Astrocyte of the cerebellum (primary cell): Measurements from ENCODE around the gene ARPC4.

Experiments
- DNase-seq: peaks from one replicate; pipeline ENCODE4 v3.0.0-alpha.2; 2011; ENCODE audit warnings: low read depth
- H3K4me3 ChIP-seq: 2 replicates; pipeline ENCODE4 v1.5.1; 2011; ENCODE audit warnings: mild to moderate bottlenecking, low read depth, low read length, moderate library complexity
- in situ Hi-C: cut with HindIII; loops from 2 replicates; pipeline ENCODE4 v1.10.0; 2017; ENCODE audit warnings: low sequenced_read_pairs
- TF ChIP-seq, protein P1 (sequence below): IDR thresholded peaks from 2 replicates; pipeline ENCODE4 v1.5.1; 2012; ENCODE audit warnings: low read length, low read depth, moderate library complexity, mild to moderate bottlenecking; ENCODE audit errors: missing control alignments

The ARPC4 gene

DNA sequence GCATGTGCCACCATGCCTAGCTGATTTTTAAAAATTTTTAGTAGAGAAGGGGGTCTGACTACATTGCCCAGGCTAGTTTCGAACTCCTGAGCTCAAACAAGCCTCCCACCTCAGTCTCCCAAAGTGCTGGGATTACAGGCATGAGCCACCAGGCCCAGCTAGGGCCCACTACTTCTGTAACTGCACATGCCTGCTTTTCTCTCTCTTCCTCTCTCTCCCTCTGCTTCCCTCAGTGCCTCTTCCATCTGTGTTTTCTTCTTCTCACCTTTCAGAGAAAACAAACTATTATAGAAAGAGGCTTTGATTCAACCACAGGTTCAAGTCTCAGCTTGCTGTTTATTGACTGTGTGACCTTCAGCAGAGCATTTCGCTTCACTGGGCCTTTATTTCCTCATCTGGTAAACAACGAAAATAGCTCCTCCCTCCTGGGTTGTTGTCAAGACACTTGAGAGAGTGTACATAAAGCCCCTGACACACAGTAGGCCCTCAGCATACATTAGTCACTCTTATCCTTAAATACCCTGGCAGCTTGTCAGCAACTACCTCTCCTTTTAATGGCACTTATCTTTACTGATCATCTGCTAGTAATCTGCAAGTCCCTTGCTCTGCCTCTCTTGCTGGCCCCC is 10.8 kb upstream of the ARPC4 start:
- TF ChIP-seq, protein P1, sequence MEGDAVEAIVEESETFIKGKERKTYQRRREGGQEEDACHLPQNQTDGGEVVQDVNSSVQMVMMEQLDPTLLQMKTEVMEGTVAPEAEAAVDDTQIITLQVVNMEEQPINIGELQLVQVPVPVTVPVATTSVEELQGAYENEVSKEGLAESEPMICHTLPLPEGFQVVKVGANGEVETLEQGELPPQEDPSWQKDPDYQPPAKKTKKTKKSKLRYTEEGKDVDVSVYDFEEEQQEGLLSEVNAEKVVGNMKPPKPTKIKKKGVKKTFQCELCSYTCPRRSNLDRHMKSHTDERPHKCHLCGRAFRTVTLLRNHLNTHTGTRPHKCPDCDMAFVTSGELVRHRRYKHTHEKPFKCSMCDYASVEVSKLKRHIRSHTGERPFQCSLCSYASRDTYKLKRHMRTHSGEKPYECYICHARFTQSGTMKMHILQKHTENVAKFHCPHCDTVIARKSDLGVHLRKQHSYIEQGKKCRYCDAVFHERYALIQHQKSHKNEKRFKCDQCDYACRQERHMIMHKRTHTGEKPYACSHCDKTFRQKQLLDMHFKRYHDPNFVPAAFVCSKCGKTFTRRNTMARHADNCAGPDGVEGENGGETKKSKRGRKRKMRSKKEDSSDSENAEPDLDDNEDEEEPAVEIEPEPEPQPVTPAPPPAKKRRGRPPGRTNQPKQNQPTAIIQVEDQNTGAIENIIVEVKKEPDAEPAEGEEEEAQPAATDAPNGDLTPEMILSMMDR, result no peak
- no peak overlapping the region for H3K4me3 ChIP-seq
- no peak for DNase-seq
- in situ Hi-C loops, result no loop called here

DNA sequence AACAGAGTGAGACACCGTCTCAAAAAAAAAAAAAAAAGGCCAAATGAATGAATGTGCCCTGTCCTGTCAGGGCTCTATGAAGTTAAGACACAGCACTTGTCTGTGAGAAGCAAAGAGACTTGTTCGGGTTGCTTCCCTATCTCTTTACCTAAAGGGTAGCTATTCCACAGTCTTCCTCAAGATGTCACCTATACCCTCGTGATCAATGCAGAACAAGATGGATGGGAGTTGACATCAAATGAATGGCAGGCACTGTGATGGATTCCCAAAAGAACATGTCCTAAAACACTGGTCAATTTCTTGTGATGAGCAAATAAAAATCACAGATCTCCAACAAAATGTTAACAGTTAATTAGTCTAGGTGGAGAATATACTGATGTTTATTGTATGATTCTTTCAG is 10.1 kb upstream of the ARPC4 start:
- TF ChIP-seq, protein P1, result peak; percentile 12
- in situ Hi-C loops, result no loop called here
- H3K4me3 ChIP-seq, result no peak overlapping the region
- no peak for DNase-seq

DNA sequence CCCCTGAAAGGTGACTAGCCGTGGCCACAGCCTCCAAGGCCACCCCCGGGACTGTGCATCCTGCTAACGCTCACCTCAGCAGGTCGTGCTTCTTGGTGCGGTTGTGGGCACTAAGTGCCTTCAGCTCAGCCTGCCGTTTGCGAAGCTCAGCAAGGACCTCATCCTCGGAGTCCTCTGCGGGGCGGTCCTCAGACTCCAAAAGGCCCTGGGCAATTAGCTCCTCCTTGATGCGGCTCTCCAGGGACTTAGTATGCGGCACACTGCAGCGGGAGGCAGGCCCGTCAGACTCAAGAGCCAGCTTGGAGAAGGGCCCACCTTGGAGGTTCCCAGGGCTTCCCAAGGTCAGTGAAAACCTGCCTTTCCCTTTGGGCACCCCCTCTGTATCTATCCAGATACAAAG is 8.9 kb upstream of the ARPC4 start:
- H3K4me3 ChIP-seq, result no peak overlapping the region
- TF ChIP-seq, protein P1, result no peak
- DNase-seq, result no peak
- in situ Hi-C loops, result no loop called here

DNA sequence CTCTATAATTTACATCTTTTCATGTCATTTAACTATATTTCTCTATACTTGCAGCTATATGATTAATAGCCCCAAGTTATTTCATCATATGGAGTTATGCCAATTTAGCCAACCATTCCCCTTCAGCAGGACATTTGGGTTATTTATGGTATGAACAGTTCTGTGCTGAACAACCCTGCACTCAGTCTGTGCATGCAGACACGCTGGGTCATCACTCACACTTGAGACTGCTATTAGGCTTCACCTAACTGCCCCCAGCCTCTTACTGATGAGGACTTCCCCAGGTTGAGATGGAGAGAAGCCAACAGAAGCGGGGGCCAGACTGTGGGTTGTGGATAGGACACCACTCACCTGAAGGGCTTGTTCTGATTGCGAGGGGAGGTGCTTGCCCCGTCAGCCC is 7.9 kb upstream of the ARPC4 start:
- H3K4me3 ChIP-seq, result no peak overlapping the region
- DNase-seq, result no peak
- TF ChIP-seq, protein P1, result no peak
- in situ Hi-C loops, result no loop called here

DNA sequence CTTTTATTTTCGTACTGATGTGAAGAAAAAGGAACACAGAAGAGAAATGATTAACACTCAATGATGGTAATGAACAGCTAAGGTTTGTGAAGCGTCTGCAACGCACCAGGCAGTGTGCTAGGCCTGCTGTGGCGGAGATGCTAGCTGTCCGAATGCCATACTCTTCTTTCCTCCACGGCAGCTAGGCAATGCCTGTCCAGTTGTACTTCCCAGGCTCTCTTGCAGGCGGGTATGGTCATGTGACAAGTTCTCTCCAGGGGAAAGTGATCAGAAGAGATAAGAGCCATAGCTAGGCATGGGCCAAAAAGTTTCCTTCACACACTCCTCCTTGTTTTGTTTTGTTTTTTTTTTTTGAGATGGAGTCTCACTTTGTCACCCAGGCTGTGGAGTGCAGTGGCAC is 7.3 kb upstream of the ARPC4 start:
- in situ Hi-C loops, result no loop called here
- no peak overlapping the region for H3K4me3 ChIP-seq
- DNase-seq, result no peak
- TF ChIP-seq, protein P1, result no peak

DNA sequence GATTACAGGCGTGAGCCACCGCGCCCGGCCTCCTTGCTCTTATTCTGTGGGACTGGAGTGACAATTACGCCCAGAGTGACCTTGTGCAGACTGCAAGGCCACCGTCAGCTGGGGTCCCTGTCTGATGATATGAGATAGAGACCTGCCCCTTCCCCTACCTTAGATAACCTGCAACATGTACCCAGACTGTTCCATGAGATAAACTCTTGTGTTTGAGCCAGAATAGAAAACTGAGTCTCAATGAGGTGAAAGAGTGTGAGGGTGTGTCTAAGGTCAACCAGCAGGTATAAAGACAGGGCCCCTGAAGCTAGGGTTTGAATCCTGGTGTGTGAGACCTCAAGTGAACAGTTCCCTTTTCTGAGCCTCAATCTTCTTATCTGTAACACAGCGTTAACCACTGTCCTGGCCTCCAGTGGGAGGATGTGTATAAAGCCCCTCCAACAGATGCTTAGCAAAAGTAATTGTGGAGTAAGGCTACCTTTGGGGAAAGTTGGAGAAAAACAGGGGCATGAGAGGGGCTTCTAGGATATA is 6.6 kb upstream of the ARPC4 start:
- no peak overlapping the region for H3K4me3 ChIP-seq
- in situ Hi-C loops, result no loop called here
- DNase-seq, result no peak
- TF ChIP-seq, protein P1, result no peak
